Hepatocyte (in vitro differentiated cells): ENCODE measurements around the gene NPTX1. TPM values are rescaled to one million over a fixed set of nuclear protein-coding genes. Genes with fewer than 3 reads are reported as not detected.

Source experiments
- DNase-seq: peaks from one replicate; pipeline ENCODE4 v3.0.0-alpha.2; 2016; ENCODE audit warnings: low spot score
- H2AFZ ChIP-seq: fragments of 200-600 bp; sonication (generic); 2 replicates; pipeline ENCODE4 v1.6.0; 2016; ENCODE audit warnings: antibody characterized with exemption, mild to moderate bottlenecking
- H3K27ac ChIP-seq: fragments of 200-600 bp; sonication (generic); 2 replicates; pipeline ENCODE4 v1.5.1; 2016; ENCODE audit warnings: mild to moderate bottlenecking
- H3K27me3 ChIP-seq: fragments of 200-600 bp; sonication (generic); 2 replicates; pipeline ENCODE4 v1.6.1; 2016
- H3K36me3 ChIP-seq: fragments of 200-600 bp; sonication (generic); replicated peaks from 2 replicates; pipeline ENCODE4 v1.5.1; 2016; ENCODE audit warnings: low read depth; ENCODE audit not compliant: insufficient read depth
- H3K4me1 ChIP-seq: fragments of 200-600 bp; sonication (generic); 2 replicates; pipeline ENCODE4 v1.5.1; 2016; ENCODE audit warnings: mild to moderate bottlenecking, moderate library complexity; ENCODE audit not compliant: insufficient read depth
- H3K4me2 ChIP-seq: fragments of 200-600 bp; sonication (generic); 2 replicates; pipeline ENCODE4 v1.6.0; 2016
- H3K4me3 ChIP-seq: fragments of 200-600 bp; sonication (generic); 2 replicates; pipeline ENCODE4 v1.5.1; 2016; ENCODE audit warnings: mild to moderate bottlenecking
- H3K79me2 ChIP-seq: fragments of 200-600 bp; sonication (generic); 2 replicates; pipeline ENCODE4 v1.6.0; 2017; ENCODE audit warnings: mild to moderate bottlenecking
- H3K9me2 ChIP-seq: fragments of 200-600 bp; sonication (generic); replicated peaks from 2 replicates; pipeline ENCODE4 v1.6.0; 2017; ENCODE audit warnings: mild to moderate bottlenecking; ENCODE audit not compliant: insufficient read depth
- H3K9me3 ChIP-seq: fragments of 200-600 bp; sonication (generic); 2 replicates; pipeline ENCODE4 v1.5.1; 2016; ENCODE audit warnings: low read depth, mild to moderate bottlenecking
- H4K20me1 ChIP-seq: fragments of 200-600 bp; sonication (generic); 2 replicates; pipeline ENCODE4 v1.6.0; 2016; ENCODE audit warnings: mild to moderate bottlenecking; ENCODE audit not compliant: insufficient read depth, poor library complexity, severe bottlenecking
- CTCF ChIP-seq: fragments of 200-600 bp; sonication (generic); IDR thresholded peaks from 2 replicates; pipeline ENCODE4 v1.5.1; 2016; ENCODE audit warnings: antibody characterized with exemption, mild to moderate bottlenecking; ENCODE audit not compliant: poor library complexity
- EZH2 ChIP-seq: fragments of 200-600 bp; sonication (generic); IDR thresholded peaks from 2 replicates; pipeline ENCODE4 v1.6.1; 2016; ENCODE audit warnings: antibody characterized with exemption, mild to moderate bottlenecking, borderline replicate concordance
- EZH2phosphoT487 ChIP-seq: fragments of 200-600 bp; sonication (generic); IDR thresholded peaks from one replicate; pipeline ENCODE4 v1.6.1; 2018; ENCODE audit warnings: antibody characterized with exemption, mild to moderate bottlenecking, low read depth, moderate library complexity; ENCODE audit not compliant: unreplicated experiment, severe bottlenecking
- WGBS: methylation state at CpG from one replicate; pipeline ENCODE4 v1.1.6; 2016; ENCODE audit warnings: low lambda C conversion rate; ENCODE audit errors: missing lambda C conversion rate; 5-methylcytosine and 5-hydroxymethylcytosine counted together
- polyA plus RNA-seq: library from polyadenylated mRNA; unstranded; fragments of >200 nt; fragmentation: Nextera tagmentation; extraction: Ambion mirVana; gene quantifications from 2 replicates; pipeline ENCODE4 v1.2.1, GENCODE V29; 2016
- total RNA-seq: library from RNA; depleted of rRNA; stranded (reverse); fragments of >200 nt; gene quantifications from 2 replicates; pipeline ENCODE4 v1.2.3, GENCODE V29; 2014

The NPTX1 gene
- total and polyA plus RNA-seq, 2 experiments from 2014 or later = 0.70 to 2.1 TPM

GRCh38 chr17:80442323-80442659, 34.1 kb downstream of the NPTX1 start:
- TF ChIP-seq EZH2phosphoT487 = no peak
- no peak for TF ChIP-seq CTCF
- TF ChIP-seq EZH2 = no peak
- Histone ChIP-seq H3K27me3 (peaks cover 3% of the 10 kb centered on the region), H3K27ac (no peak overlapping the region), H3K36me3 (no peaks in the 10 kb centered on the region), H3K4me2 (no peak overlapping the region), H4K20me1 (no peaks in the 10 kb centered on the region), H3K4me1 (no peaks in the 10 kb centered on the region), H3K9me2 (no peaks in the 10 kb centered on the region), H2AFZ (no peak overlapping the region), H3K9me3 (no peaks in the 10 kb centered on the region), H3K4me3 (no peak overlapping the region), H3K79me2 (no peaks in the 10 kb centered on the region)
- DNase-seq = no peak
- 93% methylated on average over 12 of the region's 12 CpGs for WGBS

- WGBS = 87% methylated on average over 14 of the region's 14 CpGs
Measured at GRCh38 chr17:80441598-80442322, 34.6 kb downstream of the NPTX1 start.

GRCh38 chr17:80441133-80441578, 35.3 kb downstream of the NPTX1 start:
- 21% methylated on average over 14 of the region's 14 CpGs for WGBS
- Histone ChIP-seq H3K9me2 (no peaks in the 10 kb centered on the region), H3K4me2 (no peak overlapping the region), H3K36me3 (no peaks in the 10 kb centered on the region), H3K4me3 (no peak overlapping the region), H4K20me1 (no peaks in the 10 kb centered on the region), H3K9me3 (no peaks in the 10 kb centered on the region), H3K27ac (no peak overlapping the region), H3K4me1 (no peaks in the 10 kb centered on the region), H3K27me3 (peaks cover 3% of the 10 kb centered on the region), H2AFZ (no peak overlapping the region), H3K79me2 (no peaks in the 10 kb centered on the region)
- peak; percentile 80 for DNase-seq
- no peak for TF ChIP-seq EZH2phosphoT487
- no peak for TF ChIP-seq CTCF
- no peak for TF ChIP-seq EZH2

More at GRCh38 chr17:80441598-80442322, 34.6 kb downstream of the NPTX1 start:
- Histone ChIP-seq H4K20me1 (no peaks in the 10 kb centered on the region), H3K9me2 (no peaks in the 10 kb centered on the region), H3K27ac (no peak overlapping the region), H3K9me3 (no peaks in the 10 kb centered on the region), H3K27me3 (peaks cover 3% of the 10 kb centered on the region), H2AFZ (no peak overlapping the region), H3K4me2 (no peak overlapping the region), H3K36me3 (no peaks in the 10 kb centered on the region), H3K4me3 (no peak overlapping the region), H3K79me2 (no peaks in the 10 kb centered on the region), H3K4me1 (no peaks in the 10 kb centered on the region)
- TF ChIP-seq EZH2 = no peak
- no peak for TF ChIP-seq EZH2phosphoT487
- TF ChIP-seq CTCF = no peak
- DNase-seq = no peak
